Stimulated activated CD8-positive, alpha-beta memory T cell treated with anti-CD3 and anti-CD28 coated beads, Interleukin-7, amount 100 ng/mL, for 48 hours (primary cell): ENCODE data around the gene FILIP1L.

Experiments used
- DNase-seq, 2 donors: peaks; one replicate each; pipeline ENCODE4 v3.0.0-alpha.2; 2020; ENCODE audit warnings: low read depth in 1 of 2; ENCODE audit errors: extremely low read depth in 1 of 2

FILIP1L gene

DNA sequence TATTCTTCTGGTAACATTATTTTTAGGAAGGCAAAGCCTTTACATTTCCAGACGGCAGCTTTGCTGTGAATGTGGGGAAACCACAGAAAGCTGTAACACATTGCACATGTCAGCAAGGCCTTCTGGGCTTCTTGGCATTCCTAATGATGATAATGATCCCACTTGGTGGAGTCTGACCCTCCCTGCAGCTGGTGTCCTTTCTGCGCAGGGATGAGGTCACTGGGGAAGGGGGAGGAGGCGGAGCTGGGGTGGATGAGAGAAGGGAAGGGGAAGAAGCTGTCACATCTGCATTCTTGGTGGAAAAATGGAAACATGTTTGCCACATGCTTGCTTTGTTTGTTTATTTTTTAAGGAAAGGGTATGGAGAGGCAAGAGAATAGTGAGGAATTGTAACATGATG is 68.6 kb downstream of the FILIP1L start:
- DNase-seq = no peak

DNA sequence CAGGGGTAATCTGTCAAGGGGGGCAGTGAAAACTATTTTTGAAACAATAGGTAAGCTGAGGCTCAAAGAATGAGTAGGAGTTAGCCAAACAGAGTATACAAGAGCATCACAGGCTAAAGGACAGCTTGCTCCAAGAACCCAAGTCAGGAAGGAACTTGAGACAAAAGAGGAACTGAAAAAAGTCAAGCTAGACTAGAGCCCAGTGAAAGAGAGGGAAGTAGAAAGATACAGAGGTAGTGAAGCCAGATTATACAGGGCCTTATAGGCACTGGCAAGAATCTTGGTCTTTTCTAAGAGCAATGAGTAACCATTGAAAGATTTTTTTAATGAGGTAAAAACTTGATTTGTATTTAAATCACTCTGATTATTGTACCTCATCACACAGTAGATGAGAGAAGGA is 69.9 kb downstream of the FILIP1L start:
- DNase-seq = no peak

DNA sequence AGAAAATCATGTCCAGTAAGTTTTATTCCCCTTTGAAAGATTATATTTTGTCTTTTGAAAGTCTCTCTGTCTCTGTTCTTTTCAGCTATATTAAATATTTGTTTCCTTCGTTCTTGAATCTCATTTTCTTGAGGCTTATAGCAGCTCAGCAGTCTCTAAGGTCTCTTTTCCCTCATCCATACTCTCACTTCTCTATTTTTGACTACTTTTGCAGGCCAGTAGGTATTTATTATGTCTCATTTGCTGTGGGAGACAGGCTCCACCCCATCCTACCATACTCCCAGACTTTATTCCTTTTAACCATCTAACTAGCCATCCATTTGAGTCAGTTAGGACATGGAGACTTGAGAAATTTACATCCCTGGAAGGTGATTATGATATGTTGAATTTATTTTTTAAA is 71.0 kb downstream of the FILIP1L start:
- DNase-seq = no peak

DNA sequence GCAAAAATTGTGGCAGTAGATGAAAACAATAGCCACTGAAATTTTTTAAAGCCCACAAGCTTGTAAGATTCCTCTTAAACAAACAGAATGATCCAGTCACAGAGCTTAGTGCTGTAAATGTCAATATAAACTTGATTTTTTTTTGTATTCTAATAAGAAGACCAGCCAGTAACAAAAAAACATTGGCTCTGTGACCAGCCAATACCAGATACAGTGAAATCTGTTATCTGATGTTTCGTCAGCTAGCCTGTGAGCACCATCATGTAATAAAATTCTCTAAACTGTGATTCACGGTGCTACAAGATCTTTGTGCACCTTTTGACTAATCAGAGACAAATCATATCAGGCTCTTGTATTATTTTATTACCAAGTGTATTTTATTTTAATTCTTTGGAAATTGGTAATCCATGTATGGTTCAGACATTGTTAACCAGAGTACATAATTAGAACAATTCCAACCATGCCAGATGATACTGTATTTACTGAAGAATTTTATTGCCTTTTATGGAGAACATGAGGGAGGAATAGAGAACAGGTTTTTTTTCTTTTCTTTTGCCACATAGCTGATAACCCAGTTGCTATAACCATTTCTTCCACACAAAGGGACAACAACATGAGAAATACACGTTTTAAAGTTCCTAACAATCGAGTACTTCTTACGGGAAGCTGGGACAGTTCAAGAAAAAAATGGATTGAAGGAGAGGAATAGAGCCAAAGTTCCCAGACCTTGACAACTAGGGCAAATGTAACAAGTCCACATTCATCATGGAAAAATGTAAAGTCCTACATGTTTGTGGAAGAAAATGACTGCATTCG is 71.9 kb downstream of the FILIP1L start:
- DNase-seq = no peak

DNA sequence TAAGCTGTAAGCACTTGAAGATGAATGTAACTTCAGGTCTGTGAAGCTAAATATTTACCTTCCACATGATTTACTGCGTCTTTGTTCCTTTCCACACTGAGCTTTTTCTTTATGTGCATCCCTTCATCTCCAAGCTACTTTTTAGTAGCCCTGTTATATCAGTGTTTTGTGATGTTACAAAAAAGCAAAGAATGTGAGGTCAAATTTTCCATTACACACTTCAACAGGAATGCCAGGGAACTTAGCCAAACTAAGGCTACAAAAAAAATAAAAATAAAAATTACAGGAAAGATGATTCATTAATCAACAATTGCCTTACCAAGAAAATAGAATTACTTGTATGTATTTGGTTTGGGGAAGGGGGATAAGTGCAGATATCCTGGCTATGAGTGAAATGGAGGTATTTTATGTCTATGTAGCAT is 73.0 kb downstream of the FILIP1L start:
- no peak for DNase-seq

DNA sequence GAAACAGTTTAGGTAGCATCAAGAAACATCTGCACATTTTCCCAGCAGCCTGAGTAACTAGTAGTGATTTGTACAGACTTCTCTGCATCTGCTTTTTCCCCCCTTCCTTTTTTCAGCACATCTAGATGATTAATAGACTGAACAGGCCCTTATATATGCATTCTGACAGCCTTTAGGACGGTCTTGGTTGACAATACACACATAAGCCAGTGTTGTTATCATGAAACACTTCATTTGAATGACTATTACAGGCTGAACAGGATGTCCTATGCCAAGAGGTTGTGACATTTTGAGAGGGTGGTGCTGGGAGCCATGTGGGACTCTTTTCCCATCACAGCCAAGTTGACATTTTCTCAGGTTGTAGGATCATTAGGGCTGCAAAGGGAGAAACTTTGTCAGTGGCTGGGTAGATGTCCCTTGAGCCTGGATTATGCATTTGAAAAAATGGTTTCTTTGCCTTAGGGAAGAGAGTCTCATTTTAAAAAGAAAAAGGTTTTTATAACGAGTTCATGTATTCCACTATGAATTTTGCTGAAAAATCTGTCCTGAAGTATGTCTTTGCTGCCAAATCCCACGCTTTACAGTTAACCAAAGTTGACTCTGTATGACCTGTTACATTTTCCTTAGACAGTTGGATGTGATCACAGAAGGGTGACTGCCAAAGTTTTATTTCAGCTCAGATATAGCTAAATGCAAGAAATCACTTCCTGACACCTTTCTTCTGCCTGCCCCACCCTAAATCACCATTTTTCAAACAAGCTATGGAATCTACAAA is 73.7 kb downstream of the FILIP1L start:
- no peak for DNase-seq

DNA sequence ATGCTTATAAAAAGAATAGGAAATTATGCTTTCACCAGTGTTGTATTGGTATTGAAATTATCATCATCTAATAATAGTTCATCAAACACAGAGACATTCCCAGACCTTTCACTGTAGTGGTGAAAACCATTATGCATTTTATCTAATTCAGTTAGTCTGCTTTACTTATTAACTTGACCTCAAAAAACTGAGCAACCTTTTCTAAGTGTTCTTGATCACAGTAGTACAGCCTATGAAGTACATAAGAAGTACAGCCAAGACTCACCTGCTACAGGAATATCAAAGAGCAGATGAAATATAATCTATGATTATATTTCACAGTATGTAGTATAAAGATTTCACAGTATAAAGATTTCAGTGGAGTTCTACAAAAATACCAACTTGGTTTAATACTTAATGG is 75.2 kb downstream of the FILIP1L start:
- DNase-seq = no peak

DNA sequence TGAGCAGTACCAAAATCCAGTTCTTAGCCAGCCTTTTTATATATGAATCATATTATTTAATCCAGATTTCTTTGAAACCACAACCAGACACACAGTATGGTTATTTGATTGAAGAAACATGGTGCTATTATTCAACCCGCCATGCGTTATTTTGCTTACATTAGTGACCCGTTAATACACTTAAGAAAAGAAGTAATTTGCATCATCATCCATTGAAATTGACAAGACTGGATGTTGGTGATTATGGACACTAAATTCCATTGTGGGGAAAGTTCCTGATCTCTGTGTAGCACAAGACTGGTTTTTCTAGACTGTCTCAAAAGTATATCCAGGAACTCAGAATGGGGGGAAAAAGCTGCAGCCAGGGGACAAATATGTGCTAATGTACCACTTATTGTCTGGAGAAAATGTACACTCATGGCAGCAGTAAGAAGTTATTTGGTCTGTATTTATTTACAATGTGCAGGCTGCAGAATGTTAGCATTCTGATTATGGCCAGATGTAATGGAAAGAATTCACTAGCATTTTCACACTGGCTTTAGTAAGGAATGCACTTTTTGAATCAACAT is 80.3 kb downstream of the FILIP1L start:
- DNase-seq = no peak

DNA sequence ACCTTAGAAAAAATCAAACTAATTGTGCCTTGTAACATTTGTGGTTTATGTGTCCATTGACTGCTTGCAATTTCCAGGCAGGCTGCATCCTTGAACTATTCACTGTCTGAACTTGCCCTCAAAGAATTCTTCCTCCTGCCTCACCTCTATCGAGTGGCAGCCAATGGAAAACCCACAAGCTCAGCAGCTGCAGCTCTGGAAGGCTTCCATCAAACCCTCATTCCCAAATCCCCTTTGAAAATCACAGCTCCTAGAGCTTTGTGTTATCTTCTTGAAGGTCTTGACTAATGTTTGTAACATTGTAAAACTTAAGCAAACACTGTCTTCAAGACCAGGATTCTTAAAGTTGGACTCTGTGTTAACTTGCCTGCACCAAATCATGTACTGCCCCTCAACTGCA is 81.1 kb downstream of the FILIP1L start:
- DNase-seq = no peak

DNA sequence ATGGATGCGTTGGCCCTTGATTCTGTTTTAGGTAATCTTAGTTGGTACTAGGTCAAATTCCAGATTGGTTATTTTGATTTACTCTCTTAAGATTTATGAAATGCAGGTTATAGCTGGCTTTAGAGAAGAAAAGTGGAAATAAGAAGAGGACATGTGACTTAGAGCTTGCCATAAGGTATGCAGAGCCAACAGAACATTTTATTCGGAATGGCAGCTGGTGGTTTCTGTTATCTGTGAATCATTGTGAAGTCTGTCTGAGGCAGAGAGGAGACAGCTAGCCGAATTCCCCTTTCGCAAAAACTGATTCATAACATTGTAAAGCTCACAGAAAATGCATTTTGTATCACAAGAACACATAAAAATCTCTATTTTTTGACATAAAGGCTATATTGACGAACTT is 82.1 kb downstream of the FILIP1L start:
- no peak for DNase-seq

DNA sequence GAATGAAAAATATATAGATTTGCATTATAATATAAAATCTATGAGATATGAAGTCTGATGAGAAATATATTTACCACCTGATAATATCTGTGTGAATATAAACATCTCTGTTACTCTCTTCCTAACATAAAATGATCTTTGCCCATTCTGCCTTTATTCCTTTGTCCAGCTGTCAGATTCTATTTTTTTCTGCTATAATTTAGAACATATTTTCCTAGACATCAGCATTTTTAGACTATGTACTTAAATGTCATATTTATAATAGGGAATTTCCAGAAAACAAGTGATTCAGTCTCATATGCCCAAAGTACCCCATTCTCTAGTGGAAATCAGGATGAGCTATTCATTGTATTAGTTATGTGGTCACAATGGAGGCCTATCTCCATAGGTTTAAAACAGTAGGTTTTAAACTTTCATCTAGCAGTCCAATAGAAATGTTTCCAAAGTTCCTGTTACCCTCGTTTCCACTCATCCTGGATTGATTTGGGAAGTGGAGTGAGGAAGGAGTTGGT is 83.3 kb downstream of the FILIP1L start:
- DNase-seq = no peak

DNA sequence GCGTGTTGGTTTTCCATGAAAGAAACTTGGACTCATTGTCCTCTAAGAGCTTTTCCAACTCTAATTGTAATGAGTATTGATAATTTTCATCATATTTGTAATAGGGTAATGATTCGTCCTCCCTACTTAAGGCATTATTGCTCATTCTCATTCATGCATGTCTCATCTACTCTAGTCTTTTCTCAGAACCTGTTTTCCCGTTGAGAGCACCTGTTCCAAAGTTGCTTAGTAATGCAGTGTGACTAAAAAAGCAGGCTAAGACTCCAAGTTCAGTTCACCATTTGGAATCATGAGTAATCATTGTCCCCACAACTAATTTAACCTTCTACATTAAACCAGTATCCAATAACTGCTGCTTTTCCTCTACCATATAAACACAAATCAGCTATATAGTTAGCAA is 84.0 kb downstream of the FILIP1L start:
- no peak for DNase-seq

DNA sequence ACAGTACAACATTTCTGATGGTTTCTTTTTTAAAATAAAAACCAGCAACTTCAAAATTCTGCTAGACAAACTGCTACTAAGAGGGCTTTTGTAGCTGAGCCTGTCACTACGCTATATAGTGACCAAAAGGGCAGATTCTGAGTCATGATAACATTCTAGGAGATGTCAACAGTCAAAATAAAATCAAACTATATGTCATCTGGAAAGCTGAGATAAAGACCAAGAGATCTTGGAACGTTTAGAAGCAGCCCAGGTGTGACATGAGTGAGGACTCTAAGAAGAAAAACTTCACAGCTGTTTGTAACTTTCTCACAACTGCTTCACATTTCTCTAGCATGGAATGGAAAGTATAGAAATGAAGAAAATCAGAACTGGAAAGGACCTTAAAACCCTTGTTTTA is 84.6 kb downstream of the FILIP1L start:
- no peak for DNase-seq

DNA sequence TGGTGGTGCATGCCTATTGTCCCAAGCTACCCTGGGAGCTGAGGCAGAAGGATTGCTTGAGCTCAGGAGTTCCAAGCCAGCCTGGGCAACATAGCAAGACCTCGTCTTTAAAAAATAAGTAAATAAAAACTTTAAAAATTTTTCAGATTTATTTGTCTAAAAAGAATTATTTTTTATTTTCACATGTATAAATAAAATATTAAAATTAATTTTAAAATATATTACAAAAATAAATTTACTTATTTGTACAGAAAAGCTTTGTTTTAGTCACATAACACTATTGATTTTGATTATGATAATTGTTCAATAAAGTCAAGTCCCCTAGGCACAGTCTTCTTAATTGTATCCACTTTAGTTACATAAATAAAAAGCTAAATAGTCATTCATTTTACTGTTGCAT is 85.2 kb downstream of the FILIP1L start:
- DNase-seq = no peak

DNA sequence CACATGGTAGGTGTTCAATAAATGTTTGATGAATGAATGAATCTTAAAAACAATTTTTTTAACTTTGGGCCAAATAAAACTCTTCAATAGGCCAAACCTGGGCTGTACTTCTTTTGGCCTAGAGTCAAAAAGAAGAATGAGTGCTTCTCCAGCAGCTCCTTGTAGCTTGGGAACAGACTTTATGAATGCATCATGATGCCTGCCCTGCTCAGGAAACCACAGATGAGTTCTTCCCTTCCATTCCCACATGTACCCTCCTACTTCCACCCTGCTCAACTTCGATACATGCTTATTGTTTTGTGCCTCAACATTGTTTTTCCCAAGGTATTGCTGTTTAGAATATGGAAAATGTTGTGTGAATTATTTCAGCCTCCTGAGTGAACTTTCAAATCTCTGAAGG is 87.0 kb downstream of the FILIP1L start:
- no peak for DNase-seq

DNA sequence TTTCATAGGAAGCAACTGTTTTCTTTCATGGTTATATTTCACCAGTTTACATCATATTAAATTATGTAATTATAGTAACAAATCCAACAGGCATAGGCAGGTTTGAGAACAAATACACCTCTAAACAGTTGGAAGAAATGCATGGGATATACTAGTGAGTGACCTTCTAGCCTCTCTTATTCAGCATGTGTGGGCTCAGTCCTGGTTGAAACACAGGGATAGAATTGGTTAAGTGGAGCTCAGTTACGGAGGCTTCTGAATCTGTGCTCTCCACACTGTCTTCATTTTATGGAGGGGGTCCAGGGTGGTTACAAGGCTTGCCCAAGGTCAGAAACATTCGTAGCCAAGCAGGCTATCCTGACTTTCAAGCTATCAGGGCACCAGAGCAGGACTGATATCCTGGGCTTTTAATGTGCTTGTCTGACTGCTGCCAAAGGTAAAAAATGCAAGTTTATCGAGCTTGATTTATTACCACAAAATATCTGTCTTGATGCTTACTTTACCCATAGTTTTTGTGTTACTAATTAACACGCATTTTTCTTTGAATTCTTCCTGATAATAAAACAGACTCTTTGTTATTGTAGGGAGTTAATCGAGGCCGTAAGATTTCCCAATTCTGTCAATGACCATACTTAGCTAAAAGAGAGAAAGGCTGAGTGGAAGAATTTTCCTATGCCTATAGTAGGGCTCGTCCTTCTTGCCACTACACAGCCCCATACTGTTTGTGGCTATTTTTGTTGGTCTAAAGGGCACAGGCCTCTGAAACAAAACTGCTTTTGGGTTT is 89.6 kb downstream of the FILIP1L start:
- DNase-seq = no peak

DNA sequence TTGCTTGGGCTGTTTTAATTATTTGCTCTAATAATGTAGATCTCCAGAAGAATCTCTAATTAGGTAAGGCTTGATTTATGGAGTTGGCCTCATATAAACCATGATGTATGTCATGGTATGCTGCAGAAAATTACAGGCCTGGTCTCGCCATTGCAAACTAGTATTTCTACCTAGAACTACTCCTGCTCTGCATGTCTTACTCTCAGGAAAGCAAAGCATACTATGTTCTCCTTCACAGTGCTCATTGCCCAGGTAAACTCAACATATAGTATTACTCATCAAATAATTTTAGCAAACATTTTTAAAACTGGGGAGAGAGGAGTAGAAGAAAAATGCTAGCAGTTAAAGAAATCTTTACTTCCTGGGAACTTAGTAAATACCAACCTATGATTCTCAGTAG is 90.7 kb downstream of the FILIP1L start:
- DNase-seq = no peak

DNA sequence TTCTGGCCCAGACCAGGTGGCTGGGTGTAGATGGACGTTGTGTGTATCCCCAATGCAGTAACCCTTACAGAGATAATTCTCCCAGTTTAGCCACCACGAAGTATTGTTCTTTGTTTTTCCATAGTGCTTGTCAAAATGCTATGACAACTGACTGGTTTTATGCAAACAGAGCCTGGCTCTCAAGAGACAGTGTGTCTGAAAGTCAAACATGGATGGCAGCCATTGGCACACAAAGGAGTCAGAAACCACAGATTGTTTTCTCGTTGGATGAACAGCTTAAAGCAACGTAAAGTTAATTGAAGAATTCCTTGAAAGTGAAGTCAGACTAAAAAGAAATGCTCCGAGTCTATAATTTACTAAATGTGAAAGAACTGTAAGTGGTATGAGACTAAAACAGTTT is 91.2 kb downstream of the FILIP1L start:
- no peak for DNase-seq

DNA sequence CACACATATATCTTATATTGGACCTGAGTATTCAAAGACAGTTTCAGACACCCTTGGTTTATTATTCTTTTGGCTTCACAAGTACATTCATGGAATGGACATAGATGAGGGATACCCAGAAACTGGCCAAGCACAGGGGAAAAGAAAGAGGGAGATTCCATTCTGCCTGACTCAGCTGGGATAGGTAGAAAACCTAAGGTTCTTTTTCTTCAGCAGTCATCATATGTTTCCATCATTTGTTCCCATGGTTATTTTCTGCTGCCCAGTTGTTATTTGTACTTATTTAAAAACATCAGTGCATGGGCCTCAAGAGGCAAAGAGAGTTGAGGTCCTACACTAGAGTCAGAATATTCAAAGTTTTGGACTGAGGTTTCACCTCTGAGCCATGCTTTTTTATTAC is 91.8 kb downstream of the FILIP1L start:
- DNase-seq = no peak

DNA sequence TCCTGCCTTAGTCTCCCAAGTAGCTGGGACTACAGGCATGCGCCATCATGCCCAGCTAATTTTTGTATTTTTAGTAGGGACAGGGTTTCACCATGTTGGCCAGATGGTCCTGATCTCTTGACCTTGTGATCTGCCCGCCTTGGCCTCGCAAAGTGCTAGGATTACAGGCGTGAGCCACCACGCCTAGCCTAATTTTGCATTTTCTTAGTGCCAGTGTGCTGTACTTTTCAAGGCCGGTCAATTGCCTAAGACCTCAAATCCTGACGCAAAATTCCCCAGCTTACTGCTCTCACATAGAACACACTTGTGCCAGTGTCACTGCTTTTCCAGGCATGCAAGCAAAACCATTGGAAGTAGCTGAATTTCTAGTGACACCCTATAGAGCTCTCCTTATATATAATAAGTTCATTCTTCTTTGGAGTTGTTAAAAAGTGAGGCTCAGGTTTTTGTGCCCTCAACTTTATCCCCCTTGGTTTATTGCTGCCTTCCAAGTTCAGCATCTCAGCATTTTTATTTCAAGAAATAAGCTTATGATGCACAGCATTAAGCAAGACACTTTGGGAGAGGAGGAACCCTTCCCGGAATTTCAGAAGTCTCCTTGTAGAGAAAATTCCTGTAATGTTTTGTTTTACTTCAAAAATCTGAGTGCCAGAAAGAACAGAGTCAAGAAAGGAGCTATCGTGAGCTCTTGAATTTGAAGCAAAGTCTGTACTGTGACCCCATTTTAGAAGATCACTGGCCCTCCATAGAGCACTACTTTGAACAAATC is 93.2 kb downstream of the FILIP1L start:
- DNase-seq = no peak
